Activated naive CD4-positive, alpha-beta T cell (primary cell): Measurements from ENCODE around the gene DROSHA.

ENCODE experiments used
- DNase-seq, 4 experiments: peaks; one replicate each; lab custom pipeline; 2025; lab: John Stamatoyannopoulos, UW

The DROSHA gene

GRCh38 chr5:31469886-31470285, 62.0 kb downstream of the DROSHA start:
- DNase-seq, result no peak

DNA sequence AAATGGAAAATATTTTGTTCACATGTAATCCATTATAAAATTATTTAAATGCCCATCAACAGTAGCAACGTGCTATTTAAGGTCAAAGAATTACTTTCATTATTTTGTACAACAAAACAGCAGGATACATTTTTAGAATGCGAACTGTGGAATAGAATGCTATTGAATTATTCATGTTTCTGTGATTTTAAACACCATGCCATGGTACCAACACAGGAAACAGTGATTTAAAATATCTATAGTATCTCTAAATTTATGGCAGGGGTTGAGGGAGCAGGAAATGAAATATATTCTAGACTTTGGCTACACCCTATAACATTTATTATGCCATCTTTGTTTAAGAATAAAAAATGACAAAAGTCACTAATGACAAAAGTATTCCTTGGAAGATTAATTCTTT, 62.4 kb downstream of the DROSHA start:
- no peak for DNase-seq

- no peak for DNase-seq
Observed at GRCh38 chr5:31465291-31465690, 66.6 kb downstream of the DROSHA start.

GRCh38 chr5:31464081-31464480, 67.8 kb downstream of the DROSHA start:
- DNase-seq, result no peak

GRCh38 chr5:31463351-31463750, 68.5 kb downstream of the DROSHA start:
- no peak for DNase-seq

- no peak for DNase-seq
Observed at GRCh38 chr5:31459594-31459993, 72.3 kb downstream of the DROSHA start.

DNA sequence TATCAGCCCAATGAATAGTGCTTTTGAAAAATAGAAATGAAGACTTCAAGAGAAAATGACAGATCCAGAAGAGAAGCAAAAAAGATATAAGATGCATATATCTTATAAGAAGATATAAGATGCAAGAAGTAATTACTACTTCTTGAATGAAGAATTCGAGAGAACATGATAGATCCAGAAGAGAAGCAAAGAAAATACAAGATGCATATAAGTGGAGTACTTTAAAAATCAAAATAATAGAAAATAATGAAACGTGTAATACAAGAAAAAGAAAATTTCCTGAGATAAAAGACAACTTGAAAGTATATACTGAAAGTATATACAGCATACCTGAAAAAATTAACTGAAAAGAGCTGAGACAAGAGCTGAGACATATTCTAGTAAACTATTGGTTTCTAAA, 76.7 kb downstream of the DROSHA start:
- DNase-seq, result no peak

- DNase-seq, result no peak
Observed at GRCh38 chr5:31453522-31453921, 78.4 kb downstream of the DROSHA start.

- no peak for DNase-seq
Observed at GRCh38 chr5:31452314-31452713, 79.6 kb downstream of the DROSHA start.

DNA sequence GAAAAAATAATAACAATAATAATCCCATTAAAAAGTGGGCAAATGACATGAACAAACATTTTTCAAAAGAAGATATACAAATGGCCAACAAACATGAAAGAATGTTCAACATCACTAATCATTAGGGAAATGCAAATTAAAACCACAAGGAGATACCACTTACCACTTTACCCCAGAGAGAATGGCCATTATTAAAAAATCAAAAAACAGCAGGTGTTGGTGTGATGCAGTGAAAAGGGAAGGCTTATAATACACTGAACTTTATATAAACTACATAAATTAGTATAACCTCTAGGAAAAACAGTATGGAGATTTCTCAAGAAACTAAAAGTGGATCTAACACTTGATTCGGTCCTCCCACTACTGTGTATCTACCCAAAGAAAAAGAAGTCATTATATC, 81.9 kb downstream of the DROSHA start:
- DNase-seq, result no peak

DNA sequence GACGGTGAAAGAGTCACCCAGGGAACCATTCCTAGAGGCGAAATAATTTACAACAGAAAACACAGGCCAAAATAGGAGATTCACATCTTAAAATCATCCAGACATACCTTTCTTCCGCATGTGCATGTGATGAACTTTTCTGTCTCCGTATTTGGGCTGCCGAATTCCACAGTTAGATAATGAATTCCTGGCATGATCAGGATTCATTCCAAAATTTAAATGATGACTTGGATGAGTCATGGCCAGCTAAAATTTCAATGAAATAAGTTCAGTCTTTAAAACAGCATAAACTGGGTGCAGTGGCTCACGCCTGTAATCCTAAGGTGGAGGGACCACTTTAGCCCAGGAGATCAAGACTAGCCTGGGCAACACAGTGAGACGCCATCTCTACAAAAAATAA, 82.7 kb downstream of the DROSHA start:
- DNase-seq, result no peak

DNA sequence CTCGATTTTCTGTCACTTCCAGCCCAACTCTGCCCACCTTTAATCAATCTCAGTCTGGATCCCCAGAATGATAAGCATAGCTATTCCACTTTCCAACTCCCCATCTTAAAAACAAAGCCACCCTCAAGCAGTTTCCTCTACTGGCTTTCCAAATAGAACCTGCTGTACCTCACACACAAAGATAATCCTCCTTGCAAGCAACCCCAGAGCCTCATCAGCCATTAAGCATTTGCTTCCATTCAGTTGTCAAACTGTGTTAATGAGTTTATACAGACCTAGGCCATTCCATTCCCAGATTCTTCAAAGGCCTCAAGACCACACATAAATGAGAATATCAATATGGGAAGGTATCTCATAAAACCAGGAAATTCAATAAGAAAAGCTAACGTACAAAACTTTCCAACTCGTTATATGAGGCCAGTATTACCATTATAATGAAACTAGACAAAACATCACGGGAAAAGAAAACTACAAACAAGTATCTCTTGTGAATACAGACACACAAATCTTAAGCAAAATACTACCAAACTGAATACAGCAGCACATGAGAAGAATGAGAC, 86.8 kb downstream of the DROSHA start:
- DNase-seq, result no peak

- no peak for DNase-seq
Observed at GRCh38 chr5:31443572-31443971, 88.3 kb downstream of the DROSHA start.

GRCh38 chr5:31442058-31442745, 89.7 kb downstream of the DROSHA start:
- no peak for DNase-seq

- no peak for DNase-seq
Observed at GRCh38 chr5:31436851-31437250, 95.0 kb downstream of the DROSHA start.

DNA sequence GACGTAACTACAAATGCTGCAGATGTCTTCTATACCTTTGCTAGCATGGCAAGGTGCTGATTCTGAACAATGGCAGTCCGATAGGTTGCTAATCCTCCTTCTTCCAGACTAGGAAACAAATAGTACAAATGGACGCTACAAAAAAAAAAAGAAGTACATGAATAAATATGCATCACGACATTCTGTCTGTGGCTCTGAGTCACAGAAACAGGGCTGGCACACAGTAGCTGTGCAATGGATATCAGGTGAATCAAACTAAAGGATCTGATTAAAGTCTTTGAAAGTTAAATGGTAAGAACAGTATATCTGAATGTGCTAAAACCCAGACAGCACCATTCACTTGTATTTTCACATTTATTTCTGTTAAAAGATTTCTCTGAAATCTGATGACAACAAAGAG, 96.2 kb downstream of the DROSHA start:
- no peak for DNase-seq

GRCh38 chr5:31434898-31435297, 97.0 kb downstream of the DROSHA start:
- no peak for DNase-seq

- DNase-seq, result no peak
Observed at GRCh38 chr5:31433229-31433628, 98.7 kb downstream of the DROSHA start.

- DNase-seq, result no peak
Observed at GRCh38 chr5:31427724-31428309, 104.1 kb downstream of the DROSHA start.

DNA sequence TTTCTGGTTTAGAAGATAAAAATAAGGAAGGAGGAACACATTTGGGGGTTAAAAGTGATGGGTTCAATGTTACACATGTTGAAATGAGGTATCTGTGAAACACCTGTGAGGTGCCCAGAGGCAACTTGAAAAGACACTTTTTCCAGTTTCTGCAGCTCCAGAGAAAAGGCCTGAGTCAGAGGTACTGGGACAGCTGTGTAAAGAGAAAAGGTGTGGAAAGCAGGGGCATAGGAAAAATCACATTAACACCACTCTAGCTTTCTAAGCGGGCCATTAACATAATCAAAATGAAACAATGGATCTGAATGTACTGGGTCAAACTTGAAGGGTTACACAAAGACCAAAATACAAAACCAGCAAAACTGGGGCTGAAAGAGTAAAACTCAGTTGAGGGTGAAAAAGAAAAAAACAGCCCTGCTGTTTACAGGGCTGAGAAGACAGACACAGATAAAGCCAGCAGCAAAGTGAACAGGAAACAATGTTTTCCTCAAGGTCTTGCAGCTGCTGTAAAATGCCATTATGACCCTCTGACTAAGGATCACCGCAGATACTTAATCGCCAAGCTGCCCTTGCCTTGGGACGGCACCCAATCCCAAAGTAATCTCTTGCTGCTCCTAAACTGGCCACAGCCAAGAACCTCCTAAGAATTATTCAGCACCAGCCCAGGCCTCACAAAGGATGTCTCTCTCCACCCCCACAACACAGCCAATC, 104.7 kb downstream of the DROSHA start:
- DNase-seq, result no peak

- DNase-seq, result no peak
Observed at GRCh38 chr5:31421806-31422586, 109.9 kb downstream of the DROSHA start.

GRCh38 chr5:31417512-31417911, 114.4 kb downstream of the DROSHA start:
- DNase-seq, result no peak
